ENCODE measurements around the gene ICE1. TPM values are rescaled to one million over a fixed set of nuclear protein-coding genes. Genes with fewer than 3 reads are reported as not detected.

ICE1 gene
- total and polyA plus RNA-seq, 2 donors from 2014 or later, result 6.7 to 32.8 TPM

GRCh38 chr5:5437227-5438172 lies 15.0 kb downstream of the ICE1 start:
- DNase-seq (no peak), FAIRE-seq (no peak)
- Histone ChIP-seq H3K4me1 (ENCODE audit: control insufficient read depth in 2 of 3, insufficient read depth in 2 of 3, low read depth in 1 of 3, low read length in 3 of 3) (peaks cover 0 to 6% (median 0%) of the 10 kb centered on the region in 3 donors), H3K9ac (ENCODE audit: low read length in 3 of 3) (no peak overlapping the region), H3K9me3 (ENCODE audit: control insufficient read depth in 2 of 3, insufficient read depth in 1 of 3, low read length in 3 of 3) (no peaks in the 10 kb centered on the region), H3K27ac (ENCODE audit: low read depth in 2 of 2, low read length in 2 of 2) (no peak overlapping the region), H3K4me3 (ENCODE audit: low read length in 3 of 3) (no peak overlapping the region), H3K27me3 (ENCODE audit: control insufficient read depth, insufficient read depth, low read length) (no peaks in the 10 kb centered on the region), H3K36me3 (ENCODE audit: control insufficient read depth in 2 of 3, insufficient read depth in 3 of 3, low read length in 3 of 3) (peaks cover 0 to 2% (median 0%) of the 10 kb centered on the region in 3 donors)
- intact Hi-C loops (cut with DNase I), result no loop called here
- TF ChIP-seq, protein P1, sequence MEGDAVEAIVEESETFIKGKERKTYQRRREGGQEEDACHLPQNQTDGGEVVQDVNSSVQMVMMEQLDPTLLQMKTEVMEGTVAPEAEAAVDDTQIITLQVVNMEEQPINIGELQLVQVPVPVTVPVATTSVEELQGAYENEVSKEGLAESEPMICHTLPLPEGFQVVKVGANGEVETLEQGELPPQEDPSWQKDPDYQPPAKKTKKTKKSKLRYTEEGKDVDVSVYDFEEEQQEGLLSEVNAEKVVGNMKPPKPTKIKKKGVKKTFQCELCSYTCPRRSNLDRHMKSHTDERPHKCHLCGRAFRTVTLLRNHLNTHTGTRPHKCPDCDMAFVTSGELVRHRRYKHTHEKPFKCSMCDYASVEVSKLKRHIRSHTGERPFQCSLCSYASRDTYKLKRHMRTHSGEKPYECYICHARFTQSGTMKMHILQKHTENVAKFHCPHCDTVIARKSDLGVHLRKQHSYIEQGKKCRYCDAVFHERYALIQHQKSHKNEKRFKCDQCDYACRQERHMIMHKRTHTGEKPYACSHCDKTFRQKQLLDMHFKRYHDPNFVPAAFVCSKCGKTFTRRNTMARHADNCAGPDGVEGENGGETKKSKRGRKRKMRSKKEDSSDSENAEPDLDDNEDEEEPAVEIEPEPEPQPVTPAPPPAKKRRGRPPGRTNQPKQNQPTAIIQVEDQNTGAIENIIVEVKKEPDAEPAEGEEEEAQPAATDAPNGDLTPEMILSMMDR (IDR thresholded peaks at IDR 0.05; ENCODE audit: borderline replicate concordance, extremely low read depth, insufficient read depth), result no peak

DNA sequence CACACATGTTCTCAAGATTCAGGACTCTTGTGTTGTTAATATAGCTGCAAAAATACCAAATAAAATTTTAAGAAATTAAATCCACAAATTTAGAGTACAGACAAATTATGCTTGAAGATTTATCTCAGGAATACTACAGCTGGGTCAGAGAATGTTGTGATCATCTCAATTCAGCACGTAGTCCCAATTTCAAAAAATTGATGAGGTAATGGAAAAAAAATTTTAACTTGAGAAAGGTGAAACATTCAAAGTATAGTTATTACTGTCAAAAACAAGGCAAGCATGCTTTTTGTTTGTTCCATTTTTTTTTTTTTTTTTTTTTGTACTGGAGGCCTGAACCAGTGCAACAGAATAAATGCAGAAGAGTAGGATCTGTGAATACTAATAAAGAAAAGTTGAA lies 29.4 kb downstream of the ICE1 start:
- H3K27me3 ChIP-seq (ENCODE audit: control insufficient read depth, insufficient read depth, low read length), result no peaks in the 10 kb centered on the region
- intact Hi-C loops (cut with DNase I), result no loop called here
- TF ChIP-seq, protein P1 (IDR thresholded peaks at IDR 0.05; ENCODE audit: borderline replicate concordance, extremely low read depth, insufficient read depth), result no peak
- H3K4me1 ChIP-seq (ENCODE audit: control insufficient read depth in 2 of 3, insufficient read depth in 2 of 3, low read depth in 1 of 3, low read length in 3 of 3), result no peaks in the 10 kb centered on the region
- peaks cover 0 to 27% (median 12%) of the 10 kb centered on the region in 3 donors for H3K36me3 ChIP-seq (ENCODE audit: control insufficient read depth in 2 of 3, insufficient read depth in 3 of 3, low read length in 3 of 3)
- no peak overlapping the region for H3K9ac ChIP-seq (ENCODE audit: low read length in 3 of 3)
- H3K27ac ChIP-seq (ENCODE audit: low read depth in 2 of 2, low read length in 2 of 2), result no peak overlapping the region
- FAIRE-seq (no peak), DNase-seq (no peak)
- no peak overlapping the region for H3K4me3 ChIP-seq (ENCODE audit: low read length in 3 of 3)
- H3K9me3 ChIP-seq (ENCODE audit: control insufficient read depth in 2 of 3, insufficient read depth in 1 of 3, low read length in 3 of 3), result no peaks in the 10 kb centered on the region

GRCh38 chr5:5453131-5453530 lies 30.7 kb downstream of the ICE1 start:
- FAIRE-seq (no peak), DNase-seq (no peak)
- Histone ChIP-seq H3K27me3 (ENCODE audit: control insufficient read depth, insufficient read depth, low read length) (no peaks in the 10 kb centered on the region), H3K9me3 (ENCODE audit: control insufficient read depth in 2 of 3, insufficient read depth in 1 of 3, low read length in 3 of 3) (no peaks in the 10 kb centered on the region), H3K9ac (ENCODE audit: low read length in 3 of 3) (no peak overlapping the region), H3K36me3 (ENCODE audit: control insufficient read depth in 2 of 3, insufficient read depth in 3 of 3, low read length in 3 of 3) (peaks cover 2 to 35% (median 20%) of the 10 kb centered on the region in 3 donors), H3K27ac (ENCODE audit: low read depth in 2 of 2, low read length in 2 of 2) (no peak overlapping the region), H3K4me3 (ENCODE audit: low read length in 3 of 3) (no peak overlapping the region), H3K4me1 (ENCODE audit: control insufficient read depth in 2 of 3, insufficient read depth in 2 of 3, low read depth in 1 of 3, low read length in 3 of 3) (no peaks in the 10 kb centered on the region)
- TF ChIP-seq, protein P1 (IDR thresholded peaks at IDR 0.05; ENCODE audit: borderline replicate concordance, extremely low read depth, insufficient read depth), result no peak
- intact Hi-C loops (cut with DNase I), result no loop called here

Measured in kidney (tissue), 14 donors.